K562 (cell line): ENCODE results near the gene VSIG2. TPM values are rescaled to one million over a fixed set of nuclear protein-coding genes. Genes with fewer than 3 reads are reported as not detected.

ENCODE experiments used
- ATAC-seq: fragments of 200-7000 bp; cut with Tn5 transposase; 3 replicates; pipeline ENCODE4 v1.9.1; 2020; ENCODE audit warnings: moderate library complexity
- BruUV-seq: library from RNA; stranded (reverse); fragments of 400-500 nt; replicated peaks from 2 replicates; lab custom pipeline; 2021; lab: Mats Ljungman, UMichigan
- CTCF ChIA-PET: fragments of 300-600 bp; formaldehyde crosslinking; extraction: SDS; loops from one replicate; lab custom pipeline; 2021; ENCODE audit warnings: low intra/inter-chr PET ratio; lab: Yijun Ruan, JAX
- POLR2A ChIA-PET: fragments of 300-600, 350-650 bp; sonication (Branson Sonifier 250); formaldehyde crosslinking; extraction: SDS; loops from one replicate; lab custom pipeline; 2021; ENCODE audit warnings: antibody characterized with exemption, inconsistent platforms; lab: Yijun Ruan, JAX
- DNase-seq, 4 experiments: peaks; one replicate each; pipeline versions ENCODE4 v3.0.0 to v3.0.0-alpha.2; 2011 to 2018; ENCODE audit warnings: low spot score in 3 of 4, mixed read lengths in 3 of 4; ENCODE audit errors: extremely low read depth in 1 of 4
- FAIRE-seq: peaks from 2 replicates; lab custom pipeline; 2011; peaks lifted over from hg19 to GRCh38; lab: Jason Lieb, UNC
- H2AFZ ChIP-seq: 2 replicates; pipeline ENCODE4 v1.6.0; 2011; ENCODE audit warnings: low read depth, low read length, control low read depth, inconsistent platforms
- H3K27ac ChIP-seq: fragments of 200-600 bp; 3 replicates; pipeline ENCODE4 v1.8.0; 2011; ENCODE audit warnings: low read depth, mild to moderate bottlenecking, control low read depth, inconsistent platforms, low read length, moderate library complexity, mixed read lengths; ENCODE audit errors: extremely low read depth
- H3K27me3 ChIP-seq, 2 experiments: fragments of 300-600 bp in 1 of 2; 2 replicates in 1 of 2; 3 replicates in 1 of 2; pipeline versions ENCODE4 v1.6.0 to v1.8.0; 2011; ENCODE audit warnings: inconsistent platforms in 2 of 2, low read length in 2 of 2, mild to moderate bottlenecking in 1 of 2, mixed read lengths in 1 of 2, moderate library complexity in 1 of 2; ENCODE audit not compliant: control insufficient read depth in 2 of 2, insufficient read depth in 2 of 2
- H3K36me3 ChIP-seq: fragments of 300-600 bp; 3 replicates; pipeline ENCODE4 v1.8.0; 2011; ENCODE audit warnings: mild to moderate bottlenecking, low read length, inconsistent platforms; ENCODE audit not compliant: control insufficient read depth, insufficient read depth
- H3K4me1 ChIP-seq, 2 experiments: fragments of 200-600 bp in 1 of 2; replicated peaks in 1 of 2; 2 replicates in 1 of 2; 3 replicates in 1 of 2; pipeline versions ENCODE4 v1.5.1 to v1.8.0; 2011; ENCODE audit warnings: inconsistent platforms in 2 of 2, low read length in 2 of 2, mild to moderate bottlenecking in 1 of 2, mixed read lengths in 1 of 2, moderate library complexity in 1 of 2; ENCODE audit not compliant: control insufficient read depth in 2 of 2, insufficient read depth in 2 of 2
- H3K4me2 ChIP-seq: 2 replicates; pipeline ENCODE4 v1.6.1; 2011; ENCODE audit warnings: low read length, control low read depth, inconsistent platforms, mixed read lengths; ENCODE audit not compliant: insufficient read depth
- H3K4me3 ChIP-seq: fragments of 200-600 bp; sonication (generic), shearing (Covaris generic); 2 replicates; pipeline ENCODE4 v1.5.1; 2016; ENCODE audit warnings: control low read depth, inconsistent platforms
- H3K79me2 ChIP-seq: fragments of 200-600 bp; 3 replicates; pipeline ENCODE4 v1.8.0; 2011; ENCODE audit warnings: low read length, inconsistent platforms; ENCODE audit not compliant: control insufficient read depth, insufficient read depth
- H3K9ac ChIP-seq, 2 experiments: 2 replicates each; pipeline versions ENCODE4 v1.6.0 to v1.6.1; 2011; ENCODE audit warnings: low read depth in 2 of 2, low read length in 2 of 2, control low read depth in 1 of 2, inconsistent platforms in 1 of 2, mild to moderate bottlenecking in 1 of 2, mixed read lengths in 1 of 2; ENCODE audit not compliant: insufficient read depth in 1 of 2
- H3K9me1 ChIP-seq: one replicate; pipeline ENCODE4 v1.6.0; 2011; ENCODE audit warnings: inconsistent platforms, mild to moderate bottlenecking, low read length, moderate library complexity; ENCODE audit not compliant: control insufficient read depth, insufficient read depth
- H3K9me3 ChIP-seq: replicated peaks from 2 replicates; pipeline ENCODE4 v1.5.1; 2011; ENCODE audit warnings: low read depth, low read length, inconsistent platforms; ENCODE audit not compliant: control insufficient read depth, insufficient read depth
- H4K20me1 ChIP-seq: replicated peaks from 2 replicates; pipeline ENCODE4 v1.6.1; 2011; ENCODE audit warnings: low read length, inconsistent platforms, mixed read lengths; ENCODE audit not compliant: control insufficient read depth, insufficient read depth
- ATF1 ChIP-seq, 2 experiments: fragments of 450-650 bp in 1 of 2; IDR thresholded peaks; 2 replicates each; pipeline ENCODE4 v1.6.1; 2016; ENCODE audit warnings: missing compliant biosample characterization in 1 of 2, missing genetic modification characterization in 1 of 2
- BACH1 ChIP-seq: fragments of 200-800 bp; sonication (Bioruptor generic); IDR thresholded peaks from 2 replicates; pipeline ENCODE4 v1.6.1; 2016; ENCODE audit warnings: missing genetic modification characterization, missing compliant biosample characterization
- CCNT2 ChIP-seq: IDR thresholded peaks from 2 replicates; pipeline ENCODE4 v1.6.1; 2011; ENCODE audit warnings: borderline replicate concordance, low read depth, mild to moderate bottlenecking, moderate library complexity, mixed read lengths, low read length; ENCODE audit not compliant: insufficient read length; ENCODE audit errors: extremely low read depth
- CEBPZ ChIP-seq: fragments of 150-350 bp; IDR thresholded peaks from 2 replicates; pipeline ENCODE4 v1.6.1; 2014; ENCODE audit warnings: low read depth, mild to moderate bottlenecking, low read length, borderline replicate concordance
- GABPB1 ChIP-seq: sonication (generic); formaldehyde crosslinking; IDR thresholded peaks from 2 replicates; pipeline ENCODE4 v1.8.0; 2022; ENCODE audit warnings: mild to moderate bottlenecking, missing genetic modification reagents
- HNRNPLL ChIP-seq: fragments of 200-400 bp; formaldehyde crosslinking; IDR thresholded peaks from 2 replicates; pipeline ENCODE4 v1.6.1; 2017; ENCODE audit warnings: low read length, low read depth, mild to moderate bottlenecking; ENCODE audit not compliant: poor library complexity, severe bottlenecking
- OTX1 ChIP-seq: fragments of 450-650 bp; formaldehyde crosslinking; IDR thresholded peaks from 2 replicates; pipeline ENCODE4 v1.4.0; 2022; ENCODE audit warnings: mild to moderate bottlenecking
- PREB ChIP-seq: sonication (generic); formaldehyde crosslinking; IDR thresholded peaks from 2 replicates; pipeline ENCODE4 v1.8.1; 2023; ENCODE audit warnings: mild to moderate bottlenecking, missing genetic modification reagents
- PRPF4 ChIP-seq: fragments of 200-400 bp; formaldehyde crosslinking; IDR thresholded peaks from one replicate; pipeline ENCODE4 v1.6.1; 2017; ENCODE audit warnings: low read length, low read depth, mild to moderate bottlenecking; ENCODE audit not compliant: insufficient read depth, poor library complexity, severe bottlenecking
- SIN3A ChIP-seq, 2 experiments: fragments of 150-350 bp in 1 of 2; IDR thresholded peaks; 2 replicates each; pipeline ENCODE4 v1.6.1; 2011 to 2016; ENCODE audit warnings: borderline replicate concordance in 2 of 2, low read depth in 2 of 2, low read length in 2 of 2, mild to moderate bottlenecking in 2 of 2, moderate library complexity in 2 of 2; ENCODE audit not compliant: control insufficient read depth in 1 of 2
- SMAD1 ChIP-seq: fragments of 150-350 bp; IDR thresholded peaks from 2 replicates; pipeline ENCODE4 v1.6.1; 2014; ENCODE audit warnings: low read length, low read depth; ENCODE audit not compliant: partially characterized antibody
- ZNF316 ChIP-seq: fragments of 450-650 bp; IDR thresholded peaks from 2 replicates; pipeline ENCODE4 v1.6.1; 2016
- ZNF347 ChIP-seq: fragments of 450-650 bp; formaldehyde crosslinking; IDR thresholded peaks from 2 replicates; pipeline ENCODE4 v1.4.0; 2020; ENCODE audit warnings: low read depth, mild to moderate bottlenecking, moderate library complexity
- ZNF764 ChIP-seq: fragments of 250-450 bp; sonication (Bioruptor Pico); IDR thresholded peaks from 2 replicates; pipeline ENCODE4 v1.4.0; 2020; ENCODE audit warnings: low read depth, mild to moderate bottlenecking, moderate library complexity
- ZNF766 ChIP-seq: fragments of 200-800 bp; sonication (Bioruptor generic); conservative IDR thresholded peaks from 2 replicates; pipeline ENCODE4 v1.6.1; 2016; ENCODE audit warnings: missing genetic modification characterization, missing compliant biosample characterization
- WGBS: fragments of 100-300 bp; shearing (Covaris generic); methylation state at CpG from one replicate; pipeline ENCODE4 v1.1.6; 2016; ENCODE audit warnings: low coverage, mixed read lengths; ENCODE audit not compliant: insufficient coverage; ENCODE audit errors: missing lambda C conversion rate; 5-methylcytosine and 5-hydroxymethylcytosine counted together
- in situ Hi-C: fragments of 300-500 bp; cut with MboI; formaldehyde crosslinking; loops from 4 replicates; pipeline ENCODE4 v1.15.0; 2018; ENCODE audit warnings: inconsistent platforms, mixed read lengths
- intact Hi-C: fragments of 100-400 bp; cut with micrococcal nuclease; formaldehyde crosslinking; loops from 2 replicates; pipeline ENCODE4 v1.14.2; 2022
- polyA plus RNA-seq, 8 experiments: library from polyadenylated mRNA; depleted of rRNA in 4 of 8; stranded (reverse) in 5 of 8; unstranded in 3 of 8; fragments of >200 nt; fragmentation: Nextera tagmentation in 2 of 8; fragmentation: Illumina TruSeq in 1 of 8; extraction: Ambion mirVana in 2 of 8; extraction: Trizol in 1 of 8; gene quantifications; 2 replicates each; pipeline versions ENCODE4 v1.2.1 to v1.2.3, GENCODE V29; 2011 to 2014; ENCODE audit warnings: inconsistent platforms in 1 of 8, missing spikeins in 1 of 8
- total RNA-seq, 7 experiments: library from RNA; depleted of rRNA in 6 of 7; stranded (reverse); fragments of >200 nt in 6 of 7; fragmentation: Illumina TruSeq in 2 of 7; extraction: Trizol in 2 of 7; gene quantifications; 2 replicates each; pipeline versions ENCODE4 v1.2.1 to v1.2.3, GENCODE V29; 2011 to 2021; ENCODE audit warnings: low replicate concordance in 1 of 7

Gene VSIG2
- total and polyA plus RNA-seq, 9 of the 15 experiments (the other 6 are each of a cell fraction or from before 2014, with no cell fraction given), result not detected

GRCh38 chr11:124762105-124762623 lies 10.1 kb upstream of the VSIG2 start, which contains the start of gene ESAM:
TSS of gene ESAM (minus strand) at chr11:124762290. CDS start at chr11:124762154, 136 bp downstream.
- intact Hi-C loops, result loop anchor here (10.0 kb wide), 1 partner anchor 347 kb away; no protein-coding TSS in a partner anchor
- Histone ChIP-seq H3K4me2 (peak within 1 kb of the TSS; percentile 93), H3K9me1 (no peaks in the 10 kb centered on the region), H4K20me1 (no peaks in the 10 kb centered on the region), H3K79me2 (no peaks in the 10 kb centered on the region), H3K9ac (peak within 1 kb of the TSS; percentile 45 to 91), H3K4me1 (peaks cover 0 to 36% of the 10 kb centered on the region in 2 experiments; a peak in 4 of 5 replicates), H3K36me3 (no peaks in the 10 kb centered on the region; the same call in 2 of the 3 replicates), H2AFZ (peak within 1 kb of the TSS; percentile 95), H3K4me3 (peak within 1 kb of the TSS; percentile 46), H3K9me3 (no peaks in the 10 kb centered on the region), H3K27me3 (peaks cover 0 to 31% of the 10 kb centered on the region in 2 experiments; a peak in 3 of 5 replicates), H3K27ac (no peak within 1 kb of the TSS)
- in situ Hi-C loops, result loop anchor here (10.0 kb wide), 2 partner anchors 87 to 347 kb away; partner anchors contain the start of genes SIAE and SPA17
- DNase-seq (peak; percentile 75 to 94 (median 90)), FAIRE-seq (no peak), ATAC-seq (peak; percentile 89)
- BruUV-seq, result no TSS peak
- ChIA-PET POLR2A (interaction anchor here (0.5 to 1.0 kb wide), 4 partner anchors 30 to 380 kb away, joined by 3 to 4 read pairs (median 3); no protein-coding TSS in a partner anchor), CTCF (interaction anchor here (0.6 to 2.6 kb wide), 6 partner anchors 25 to 118 kb away, joined by 3 to 24 read pairs (median 12); no protein-coding TSS in a partner anchor)
- WGBS, result 0% methylated on average over 8 of the region's 55 CpGs
- TF ChIP-seq ZNF347 (CRISPR knock-in tag) (no peak), ZNF766 (CRISPR knock-in tag) (no peak), GABPB1 (CRISPR knock-in tag) (no peak), ATF1 (CRISPR knock-in tag; IDR thresholded peaks at IDR 0.05) (no peak), ATF1 (tag; IDR thresholded peaks at IDR 0.05) (no peak), ZNF316 (no peak), HNRNPLL (peak; percentile 37), SIN3A (IDR thresholded peaks at IDR 0.05; ENCODE audit: borderline replicate concordance in 2 of 2, control insufficient read depth in 1 of 2, low read depth in 2 of 2, low read length in 2 of 2) (no peak), OTX1 (CRISPR knock-in tag) (no peak), CCNT2 (peak; percentile 27), PREB (CRISPR knock-in tag) (no peak), CEBPZ (no peak), PRPF4 (no peak), SMAD1 (no peak), ZNF764 (CRISPR knock-in tag) (no peak), BACH1 (tag) (no peak)
